GM19351 (cell line): Measurements from ENCODE around the gene KIF23.

Experiments used
- ATAC-seq: cut with Tn5 transposase; IDR thresholded peaks from one replicate; pipeline ENCODE4 v1.9.1; 2021; ENCODE audit warnings: mild to moderate bottlenecking, moderate library complexity; ENCODE audit not compliant: unreplicated experiment

KIF23 gene

GRCh38 chr15:69462493-69463181 is 48.5 kb downstream of the KIF23 start:
- ATAC-seq = peak; percentile 86

GRCh38 chr15:69463182-69463756 is 49.1 kb downstream of the KIF23 start:
- no peak for ATAC-seq

DNA sequence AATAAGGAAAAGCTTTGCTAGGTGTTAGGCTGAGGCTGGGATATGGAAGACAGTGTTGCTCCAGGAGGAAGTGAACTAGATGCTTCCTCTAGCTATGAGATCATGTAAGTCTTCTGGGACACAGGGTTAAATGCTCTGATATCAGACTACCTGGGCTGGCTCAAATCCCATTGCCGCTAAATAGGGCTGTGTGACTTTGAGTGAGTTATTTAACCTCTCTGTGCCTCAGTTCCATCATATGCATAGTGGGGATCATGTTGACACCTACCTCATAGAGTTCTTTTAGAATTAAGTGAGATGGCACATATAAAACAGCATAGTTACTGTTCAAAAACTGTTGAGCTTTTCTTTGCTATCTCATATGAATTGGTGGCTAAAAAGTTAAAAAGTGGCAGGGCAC is 51.1 kb downstream of the KIF23 start:
- ATAC-seq = no peak

DNA sequence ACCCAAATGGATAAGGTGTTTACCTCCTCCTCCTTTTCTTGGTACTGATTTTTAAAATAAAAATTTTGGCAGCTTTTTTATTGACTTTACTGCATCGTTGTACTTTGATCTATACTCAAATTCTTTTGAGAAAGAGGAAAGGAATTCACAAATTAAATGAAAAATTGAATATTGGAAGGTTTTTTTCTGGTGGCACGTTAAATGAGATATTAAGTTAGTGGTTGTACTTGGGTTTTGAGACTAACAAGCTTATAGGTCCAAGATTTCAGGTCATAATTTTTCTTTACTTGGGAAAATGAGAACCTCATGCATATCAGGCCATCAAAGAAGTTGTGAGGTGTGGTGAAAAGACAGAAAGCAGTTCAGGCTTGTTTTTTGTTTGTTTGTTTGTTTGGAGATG is 52.6 kb downstream of the KIF23 start:
- ATAC-seq = no peak

DNA sequence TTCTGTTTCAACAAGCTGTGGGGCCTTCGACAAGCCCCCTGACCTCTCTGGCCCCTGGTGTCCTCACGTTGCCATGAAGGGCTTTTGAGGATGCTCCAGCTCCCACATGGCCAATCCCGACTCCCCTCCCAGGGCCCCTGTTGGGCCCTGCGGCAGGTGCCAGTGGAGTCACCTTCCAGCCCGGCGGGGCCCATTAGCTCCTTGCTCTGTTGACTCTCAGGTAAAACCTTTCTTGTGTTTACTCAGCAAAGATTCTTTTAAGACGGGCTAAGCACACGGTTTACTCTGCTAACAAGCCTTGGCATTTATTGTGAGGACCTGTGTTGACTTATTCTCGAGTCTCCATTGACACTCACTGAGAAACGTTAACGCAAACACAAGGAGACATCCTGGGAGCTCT is 53.5 kb downstream of the KIF23 start:
- no peak for ATAC-seq

- peak; percentile 75 for ATAC-seq
These were observed 54.3 kb downstream of the KIF23 start for GRCh38 chr15:69468241-69469121.

DNA sequence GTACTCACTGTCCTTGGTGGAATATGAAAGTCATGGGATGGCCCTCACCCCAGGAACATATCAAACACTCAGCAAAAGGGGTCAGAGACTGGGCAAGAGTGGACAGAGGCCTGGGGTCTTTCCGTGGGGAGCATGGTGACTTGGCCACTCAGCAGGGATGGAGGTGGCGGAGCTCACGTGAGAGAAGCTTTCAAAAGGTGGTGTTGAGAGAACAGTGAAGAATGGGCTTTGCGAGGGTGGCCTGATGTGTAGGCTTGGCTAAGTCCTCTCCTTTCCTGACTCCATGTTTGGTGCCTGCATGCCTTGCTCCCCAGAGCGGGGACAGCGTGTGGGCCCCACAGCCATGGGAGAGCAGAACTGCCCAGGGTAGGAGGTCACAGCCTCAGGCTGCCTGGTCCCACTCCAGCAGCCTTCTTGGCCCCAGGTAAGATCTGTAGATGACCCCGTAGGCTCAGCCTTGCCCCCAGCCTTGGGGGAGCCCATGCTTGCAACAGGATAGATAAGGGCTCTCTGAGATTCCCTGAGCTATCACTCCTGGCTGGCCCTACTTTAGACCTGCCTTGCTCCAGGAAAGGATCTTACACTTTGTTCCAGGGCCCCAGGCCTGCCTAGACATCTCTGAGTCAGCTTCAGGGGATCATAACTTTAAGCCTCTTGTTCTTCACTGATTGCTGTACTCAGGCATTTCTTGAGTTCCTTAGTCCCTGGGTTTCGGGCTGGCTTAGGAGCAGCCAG is 55.5 kb downstream of the KIF23 start:
- ATAC-seq = no peak

- no peak for ATAC-seq
These were observed 57.9 kb downstream of the KIF23 start for GRCh38 chr15:69472046-69472445.

DNA sequence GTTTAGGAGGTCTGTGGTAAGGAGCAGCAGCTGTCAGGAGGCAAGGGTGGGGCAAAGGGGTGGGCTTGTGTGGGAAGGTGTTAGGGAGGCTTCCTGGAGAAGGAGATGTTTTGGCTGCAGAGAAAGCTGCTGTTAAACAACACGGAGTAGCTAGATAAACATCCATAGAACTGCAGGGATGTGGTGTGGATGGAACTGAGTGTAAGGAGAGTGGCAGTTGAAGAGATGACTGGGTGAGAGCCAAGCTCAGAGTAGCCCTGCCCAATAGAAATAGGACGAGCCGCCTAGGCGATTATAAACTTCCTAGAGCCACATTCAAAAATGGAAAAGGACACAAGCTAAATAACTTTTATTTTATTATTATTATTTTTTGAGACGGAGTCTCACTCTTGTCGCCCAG is 58.4 kb downstream of the KIF23 start:
- no peak for ATAC-seq

- ATAC-seq = no peak
These were observed 60.1 kb downstream of the KIF23 start for GRCh38 chr15:69474291-69474690.

DNA sequence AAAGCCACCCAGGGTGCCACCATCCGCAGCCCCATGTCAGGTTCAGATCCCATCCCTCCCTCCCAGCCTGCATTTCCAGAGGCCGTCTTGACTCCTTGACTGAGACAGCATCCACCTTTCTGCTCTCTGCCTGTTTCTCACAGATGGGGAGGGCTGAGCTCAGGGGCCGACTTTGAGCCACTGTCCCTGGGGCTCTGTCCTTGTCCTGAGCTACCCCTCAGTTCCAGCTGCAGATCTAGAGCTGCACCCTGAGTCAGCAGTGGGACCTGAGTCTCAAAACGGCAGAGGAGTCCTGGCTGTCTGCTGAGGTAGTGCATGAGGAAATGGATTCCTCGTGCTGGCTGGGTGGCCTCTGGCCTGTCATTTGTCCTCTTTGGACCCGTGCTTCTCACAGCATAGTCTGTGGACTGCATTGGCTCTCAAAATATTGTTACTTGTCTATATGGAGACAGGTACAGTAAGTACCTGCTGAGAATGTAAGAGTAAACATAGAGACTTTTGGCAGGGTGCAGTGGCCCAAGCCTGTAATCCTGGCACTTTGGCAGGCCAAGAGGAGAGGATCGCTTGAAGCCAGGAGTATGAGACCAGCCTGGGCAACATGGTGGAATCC is 60.8 kb downstream of the KIF23 start:
- no peak for ATAC-seq

DNA sequence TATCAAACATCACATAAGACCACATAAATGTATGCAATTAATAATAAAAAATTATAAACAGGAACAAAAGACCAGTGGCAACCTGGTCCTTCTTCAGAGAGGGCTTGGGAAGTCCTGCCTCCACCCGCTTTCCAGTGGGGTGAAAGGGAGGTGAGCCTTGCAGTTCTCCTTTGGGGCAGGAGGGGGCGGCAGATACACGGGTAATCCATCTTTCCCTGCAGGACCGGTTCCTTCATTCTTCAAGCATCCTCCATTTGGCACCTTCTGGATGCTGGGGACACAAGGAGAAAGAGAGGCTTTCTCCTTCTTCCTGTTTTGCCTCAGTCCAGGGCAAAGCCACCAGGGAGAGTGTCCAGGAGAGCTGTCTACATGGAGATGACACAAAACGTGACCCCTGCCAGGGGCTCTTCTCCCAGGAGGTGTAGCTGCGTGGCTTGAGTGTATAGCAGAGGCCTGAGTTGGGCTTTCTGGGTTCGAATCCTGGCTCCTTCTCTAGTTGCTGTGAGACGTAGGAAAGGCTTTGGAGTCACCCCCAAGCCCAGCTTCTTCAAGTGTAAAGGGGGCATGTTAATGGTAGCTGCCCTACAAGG is 61.7 kb downstream of the KIF23 start:
- no peak for ATAC-seq

DNA sequence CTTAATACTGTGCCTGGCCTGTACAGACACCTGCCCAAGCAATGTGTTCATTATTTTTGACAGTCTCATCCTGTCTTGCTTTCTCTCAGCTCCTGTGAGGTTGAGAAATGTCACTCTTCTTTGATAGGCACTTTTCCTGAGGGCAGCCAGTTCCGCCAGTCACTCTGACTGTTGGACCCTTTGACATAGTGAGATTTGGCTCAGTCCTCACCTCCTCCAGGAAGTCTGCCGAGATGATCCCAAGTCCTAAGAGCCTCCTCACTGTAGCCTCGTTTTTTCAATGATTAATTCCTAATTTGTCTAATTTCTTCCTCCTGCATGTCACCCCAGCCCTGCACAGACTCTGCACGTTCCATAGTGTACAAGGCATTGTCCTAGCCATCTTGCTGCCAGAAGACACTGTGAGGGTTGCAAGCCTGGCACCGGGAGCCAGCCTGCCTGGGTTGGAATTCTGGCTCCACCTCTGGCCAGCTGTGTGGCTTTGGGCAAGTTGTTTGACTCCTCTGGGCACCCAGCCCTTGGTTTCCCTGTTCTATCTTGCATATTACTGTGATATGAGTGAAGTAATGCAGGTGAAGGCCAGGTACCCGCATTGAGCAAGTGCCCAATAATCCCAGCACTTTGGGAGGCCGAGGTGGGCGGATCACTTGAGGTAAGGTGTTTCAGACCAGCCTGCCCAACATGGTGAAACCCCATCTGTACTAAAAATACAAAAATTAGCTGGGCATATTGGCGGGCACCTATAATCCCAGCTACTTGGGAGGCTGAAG is 62.7 kb downstream of the KIF23 start:
- ATAC-seq = no peak

- ATAC-seq = no peak
These were observed 64.2 kb downstream of the KIF23 start for GRCh38 chr15:69478259-69478781.

DNA sequence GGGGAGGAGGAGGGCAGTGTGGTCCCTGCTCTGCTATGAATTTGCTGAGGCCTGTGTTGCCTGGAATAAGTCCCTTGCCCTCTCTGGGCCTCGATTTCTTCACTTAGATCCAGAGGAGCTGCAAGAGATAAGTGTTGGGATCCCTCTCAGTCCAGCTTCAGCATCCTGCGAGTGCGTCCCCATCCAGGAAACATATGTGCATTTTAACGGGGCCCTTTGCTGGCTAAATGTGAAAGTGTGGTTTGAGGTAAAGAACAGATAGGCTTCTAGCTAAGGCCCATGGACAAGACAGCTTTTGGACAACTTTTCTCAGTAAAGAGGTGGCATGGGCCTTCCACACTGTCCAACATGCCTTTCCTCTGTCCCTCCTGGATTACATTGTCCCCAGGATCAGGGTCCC is 64.9 kb downstream of the KIF23 start:
- ATAC-seq = no peak

DNA sequence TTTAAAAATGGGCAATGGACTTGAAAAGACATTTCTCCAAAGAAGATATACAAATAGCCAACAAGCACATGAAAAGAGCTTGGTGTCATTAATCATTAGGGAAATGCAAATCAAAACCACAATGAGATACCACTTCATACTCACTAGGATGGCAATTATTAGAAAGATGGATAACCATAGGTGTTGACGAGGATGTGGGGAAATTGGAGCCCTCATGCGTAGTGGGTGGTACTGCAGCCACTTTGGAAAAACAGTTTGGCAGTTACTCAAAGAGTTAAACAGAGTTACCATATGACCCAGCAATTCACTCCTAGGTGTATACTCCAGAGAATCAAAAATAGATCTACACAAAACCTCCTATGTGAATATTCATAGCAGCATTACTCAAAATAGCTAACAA is 65.8 kb downstream of the KIF23 start:
- no peak for ATAC-seq

GRCh38 chr15:69480932-69481331 is 66.8 kb downstream of the KIF23 start:
- no peak for ATAC-seq

DNA sequence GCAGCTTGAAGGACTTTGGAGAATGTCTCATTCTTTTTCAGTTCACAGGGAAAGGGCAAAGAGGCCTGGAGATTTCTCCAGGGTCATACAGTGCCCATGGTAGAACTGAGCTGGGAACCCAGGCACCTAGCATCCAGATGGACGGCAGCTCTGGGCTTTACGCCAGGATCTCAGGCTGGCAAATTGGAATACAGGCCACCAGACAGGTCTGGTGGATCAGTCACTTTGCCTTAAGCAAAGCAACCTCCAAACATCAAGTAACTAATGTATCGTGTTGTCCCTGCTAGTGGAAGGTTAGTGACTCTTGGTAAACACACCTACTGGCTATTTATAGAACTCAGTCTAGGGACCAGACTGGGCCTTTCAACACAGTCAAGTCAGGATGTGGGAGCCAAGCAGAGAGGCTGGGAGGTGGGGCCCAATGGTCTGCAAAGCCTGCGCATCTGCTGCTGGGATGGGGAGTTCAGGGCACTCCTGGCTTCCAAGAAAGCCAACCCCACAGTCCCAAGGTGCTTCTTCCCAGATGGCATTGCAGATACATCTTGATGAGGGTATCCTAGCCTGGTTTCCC is 68.6 kb downstream of the KIF23 start:
- no peak for ATAC-seq

GRCh38 chr15:69484837-69485236 is 70.7 kb downstream of the KIF23 start:
- no peak for ATAC-seq
